Body of pancreas (tissue), 4 donors: Measurements from ENCODE around the gene PIP5K1A. TPM values are rescaled to one million over a fixed set of nuclear protein-coding genes. Genes with fewer than 3 reads are reported as not detected.
"Not testable (repeated sequence)": the region's sequence is repeated elsewhere in the genome, so short reads cannot be mapped to it uniquely, and the experiment has no call there.

Experiments used
- ATAC-seq: fragments of 150-250 bp; one replicate; pipeline ENCODE4 v1.9.1; 2016
- DNase-seq, 4 donors: peaks; one replicate each; pipeline ENCODE4 v3.0.0-alpha.2; 2019
- H3K27ac ChIP-seq, 4 donors: fragments of 200-600 bp; sonication (generic); 1 replicate in 3 of 4; 2 replicates in 1 of 4; pipeline versions ENCODE4 v1.5.1 to v1.6.1; 2016 to 2019; ENCODE audit warnings: mild to moderate bottlenecking in 1 of 4, mixed read lengths in 1 of 4, moderate library complexity in 1 of 4
- H3K27me3 ChIP-seq, 2 donors: fragments of 200-600 bp; sonication (generic); one replicate each; pipeline ENCODE4 v1.6.0; 2016; ENCODE audit warnings: mild to moderate bottlenecking in 1 of 2
- H3K36me3 ChIP-seq, 2 donors: fragments of 200-600 bp; sonication (generic); replicated peaks in 1 of 2; 2 replicates each; pipeline ENCODE4 v1.5.1; 2016; ENCODE audit warnings: low read depth in 2 of 2; ENCODE audit not compliant: insufficient read depth in 1 of 2
- H3K4me1 ChIP-seq: fragments of 200-600 bp; sonication (generic); one replicate; pipeline ENCODE4 v1.6.0; 2016
- H3K4me3 ChIP-seq, 2 donors: fragments of 200-600 bp; sonication (generic); 1 replicate in 1 of 2; 2 replicates in 1 of 2; pipeline ENCODE4 v1.5.1; 2016 to 2019
- H3K9me3 ChIP-seq, 3 donors: fragments of 200-600 bp; sonication (generic); 1 replicate in 2 of 3; 2 replicates in 1 of 3; pipeline ENCODE4 v1.5.1; 2016
- CTCF ChIP-seq, 7 experiments: fragments of 450-650 bp in 4 of 7; fragments of 200-600 bp in 3 of 7; sonication (generic) in 3 of 7; IDR thresholded peaks; one replicate each; pipeline ENCODE4 v1.5.1; 2016 to 2019; ENCODE audit warnings: antibody characterized with exemption in 7 of 7
- POLR2A ChIP-seq, 3 donors: fragments of 450-650 bp; IDR thresholded peaks; one replicate each; pipeline ENCODE4 v1.6.1; 2016; ENCODE audit warnings: antibody characterized with exemption in 3 of 3, mild to moderate bottlenecking in 2 of 3
- WGBS, 2 donors: methylation state at CpG; one replicate each; pipeline ENCODE4 v1.1.5; 2017; 5-methylcytosine and 5-hydroxymethylcytosine counted together
- intact Hi-C: fragments of 100-400 bp; cut with DNase I; formaldehyde crosslinking; loops from one replicate; pipeline ENCODE4 v1.15.1; 2023
- total RNA-seq, 2 donors: library from RNA; depleted of rRNA; stranded (reverse); fragments of >200 nt; gene quantifications; one replicate each; pipeline ENCODE4 v1.1.0, GENCODE V29; 2016

PIP5K1A gene
- total RNA-seq, 2 donors from 2014 or later: 19.5 to 51.4 TPM

- Histone ChIP-seq H3K9me3 (no peaks in the 10 kb centered on the region), H3K36me3 (no peaks in the 10 kb centered on the region), H3K4me1 (no peaks in the 10 kb centered on the region), H3K4me3 (no peak overlapping the region), H3K27ac (no peak overlapping the region), H3K27me3 (no peaks in the 10 kb centered on the region)
- DNase-seq (no peak), ATAC-seq (peak; percentile 35)
- 66 to 73% methylated on average over 3 of the region's 3 CpGs for WGBS, 2 donors
- intact Hi-C loops: no loop called here
- TF ChIP-seq POLR2A (IDR thresholded peaks at IDR 0.05): no peak
- TF ChIP-seq CTCF (IDR thresholded peaks at IDR 0.05): no peak
Measured at GRCh38 chr1:151273924-151274466, 75.6 kb downstream of the PIP5K1A start.

- 83 to 86% methylated on average over 5 of the region's 5 CpGs for WGBS, 2 donors
- not testable (repeated sequence) for H3K9me3 ChIP-seq
Measured at GRCh38 chr1:151275341-151275740, 77.0 kb downstream of the PIP5K1A start.

GRCh38 chr1:151277249-151277648 is 78.9 kb downstream of the PIP5K1A start:
- Histone ChIP-seq H3K4me1 (peaks cover 5% of the 10 kb centered on the region), H3K36me3 (no peaks in the 10 kb centered on the region), H3K9me3 (no peaks in the 10 kb centered on the region), H3K27ac (no peak overlapping the region), H3K27me3 (no peaks in the 10 kb centered on the region), H3K4me3 (no peak overlapping the region)
- DNase-seq (no peak), ATAC-seq (no peak)
- TF ChIP-seq POLR2A (IDR thresholded peaks at IDR 0.05): no peak
- no peak for TF ChIP-seq CTCF (IDR thresholded peaks at IDR 0.05)
- 55 to 57% methylated on average over 2 of the region's 2 CpGs for WGBS, 2 donors
- intact Hi-C loops: no loop called here

More at GRCh38 chr1:151275341-151275740, 77.0 kb downstream of the PIP5K1A start:
- H3K36me3 ChIP-seq, H3K4me1 ChIP-seq, H3K27me3 ChIP-seq, intact Hi-C loops, DNase-seq, ATAC-seq, H3K27ac ChIP-seq, H3K4me3 ChIP-seq: not testable (repeated sequence)

GRCh38 chr1:151281225-151281968 is 83.0 kb downstream of the PIP5K1A start:
- intact Hi-C loops: no loop called here
- ATAC-seq: peak; percentile 77
- Histone ChIP-seq H3K9me3 (no peaks in the 10 kb centered on the region), H3K4me3 (peak overlapping the region; percentile 24), H3K4me1 (peaks cover 27% of the 10 kb centered on the region), H3K27ac (peak overlapping the region; percentile 94 to 99 (median 98)), H3K27me3 (no peaks in the 10 kb centered on the region), H3K36me3 (peaks cover under 1 to 1% of the 10 kb centered on the region in 2 donors)
- WGBS, 2 donors: 0 to 1% methylated on average over 39 to 48 of the region's 48 CpGs
- DNase-seq: peak; percentile 95 to 99 (median 98)
- peak; percentile 5 to 83 (median 80) for TF ChIP-seq POLR2A (IDR thresholded peaks at IDR 0.05)
- peak; percentile 21 to 78 (median 41) for TF ChIP-seq CTCF (IDR thresholded peaks at IDR 0.05)

GRCh38 chr1:151281969-151282882 is 83.9 kb downstream of the PIP5K1A start, which contains the start of gene ZNF687:
Gene ZNF687, plus strand, starts transcription at chr1:151282299. Its CDS starts 3,993 bp downstream, at chr1:151286292.
- Histone ChIP-seq H3K9me3 (no peaks in the 10 kb centered on the region), H3K4me3 (peak within 1 kb of the TSS; percentile 91), H3K36me3 (peaks cover 8 to 9% of the 10 kb centered on the region in 2 donors), H3K27me3 (no peaks in the 10 kb centered on the region), H3K4me1 (peaks cover 27% of the 10 kb centered on the region), H3K27ac (peak within 1 kb of the TSS; percentile 94 to 99 (median 98))
- TF ChIP-seq CTCF (IDR thresholded peaks at IDR 0.05): no peak
- peak; percentile 69 to 93 (median 83) for TF ChIP-seq POLR2A (IDR thresholded peaks at IDR 0.05)
- 0% methylated on average over 36 to 66 of the region's 74 CpGs for WGBS, 2 donors
- ATAC-seq: peak; percentile 87
- intact Hi-C loops: no loop called here
- peak; percentile 100 for DNase-seq
